ENCODE data around the gene PARPBP. TPM values are rescaled to one million over a fixed set of nuclear protein-coding genes. Genes with fewer than 3 reads are reported as not detected.
"Not testable (repeated sequence)": the region's sequence is repeated elsewhere in the genome, so short reads cannot be mapped to it uniquely, and the experiment has no call there.

PARPBP gene
- polyA plus RNA-seq, 1 experiment: 6.0 TPM

- H3K27me3 ChIP-seq (ENCODE audit: control insufficient read depth, insufficient read depth, low read length): no peaks in the 10 kb centered on the region
- no peak overlapping the region for H3K27ac ChIP-seq (ENCODE audit: low read depth, low read length)
- no peaks in the 10 kb centered on the region for H3K9me3 ChIP-seq (ENCODE audit: control insufficient read depth, insufficient read depth, low read length)
- no peak for TF ChIP-seq CTCF (IDR thresholded peaks at IDR 0.05; ENCODE audit: low read depth, low read length)
- CTCF ChIA-PET: no interaction called here
- no peak overlapping the region for H3K4me3 ChIP-seq (ENCODE audit: low read depth, low read length)
- POLR2A ChIA-PET: no interaction called here
- no peak for DNase-seq (ENCODE audit: low read depth, low spot score)
Observed at GRCh38 chr12:102232446-102232845, 112.5 kb downstream of the PARPBP start.

DNA sequence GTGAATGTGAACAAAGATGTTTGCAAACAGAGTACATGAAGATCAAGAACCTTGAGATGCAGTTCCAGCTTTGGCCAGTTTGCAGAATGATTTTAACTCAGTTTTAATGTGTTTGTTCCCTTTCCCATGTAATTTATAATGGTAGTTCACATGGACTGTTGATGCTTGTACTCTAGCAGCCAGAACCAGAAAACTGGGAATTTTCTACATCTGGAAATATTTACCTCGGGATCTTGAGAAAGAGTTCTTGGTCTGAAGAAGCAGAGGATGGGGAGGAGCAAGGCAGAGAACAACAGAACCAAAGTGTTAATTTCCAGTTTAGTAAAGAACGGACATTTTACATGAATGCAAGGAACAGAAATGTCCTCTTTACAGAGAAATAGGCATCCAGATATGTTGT, 114.6 kb downstream of the PARPBP start:
- CTCF ChIA-PET: no interaction called here
- POLR2A ChIA-PET: no interaction called here
- H3K4me3 ChIP-seq (ENCODE audit: low read depth, low read length): no peak overlapping the region

DNA sequence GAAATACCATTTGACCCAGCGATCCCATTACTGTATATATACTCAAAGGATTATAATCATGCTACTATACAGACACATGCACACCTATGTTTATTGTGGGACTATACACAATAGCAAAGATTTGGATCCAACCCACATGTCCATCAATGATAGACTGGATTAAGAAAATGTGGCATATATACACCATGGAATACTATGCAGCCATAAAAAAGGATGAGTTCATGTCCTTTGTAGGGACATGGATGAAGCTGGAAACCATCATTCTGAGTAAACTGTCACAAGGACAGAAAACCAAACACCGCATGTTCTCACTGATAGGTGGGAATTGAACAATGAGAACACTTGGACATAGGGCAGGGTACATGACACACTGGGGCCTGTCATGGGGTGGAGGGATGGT, 120.9 kb downstream of the PARPBP start:
- CTCF ChIA-PET; H3K4me3 ChIP-seq (ENCODE audit: low read depth, low read length); DNase-seq (ENCODE audit: low read depth, low spot score); H3K9me3 ChIP-seq (ENCODE audit: control insufficient read depth, insufficient read depth, low read length); H3K27me3 ChIP-seq (ENCODE audit: control insufficient read depth, insufficient read depth, low read length); H3K27ac ChIP-seq (ENCODE audit: low read depth, low read length); POLR2A ChIA-PET: not testable (repeated sequence)

More for the DNA sequence above, 114.6 kb downstream of the PARPBP start:
- no peaks in the 10 kb centered on the region for H3K9me3 ChIP-seq (ENCODE audit: control insufficient read depth, insufficient read depth, low read length)
- TF ChIP-seq CTCF (IDR thresholded peaks at IDR 0.05; ENCODE audit: low read depth, low read length): no peak
- H3K27ac ChIP-seq (ENCODE audit: low read depth, low read length): no peak overlapping the region
- DNase-seq (ENCODE audit: low read depth, low spot score): no peak
- H3K27me3 ChIP-seq (ENCODE audit: control insufficient read depth, insufficient read depth, low read length): no peaks in the 10 kb centered on the region

Small RNAs within 50 kb of the gene (small RNA-seq; reads per million reads assigned to genes)
- not detected for gene RN7SL793P (ENCODE audit: insufficient read length, low read depth)

Other genes with a start within 250 kb of the PARPBP start
- 54.9 and 57.5 TPM in 2 replicates for gene DRAM1, start 242.6 kb upstream of the PARPBP start, polyA plus RNA-seq (2011; rRNA removed)
- 79.3 and 93.8 TPM in 2 replicates for gene WASHC3, start 58.2 kb upstream of the PARPBP start, polyA plus RNA-seq (2011; rRNA removed)
- 42.6 and 62.5 TPM in 2 replicates for gene NUP37, start 69 bp upstream of the PARPBP start, polyA plus RNA-seq (2011; rRNA removed)
- gene PMCH, start 77.7 kb downstream of the PARPBP start, polyA plus RNA-seq (2011; rRNA removed): not detected in 2 replicates